Measurements from ENCODE around the gene SLC22A15.

Gene SLC22A15

DNA sequence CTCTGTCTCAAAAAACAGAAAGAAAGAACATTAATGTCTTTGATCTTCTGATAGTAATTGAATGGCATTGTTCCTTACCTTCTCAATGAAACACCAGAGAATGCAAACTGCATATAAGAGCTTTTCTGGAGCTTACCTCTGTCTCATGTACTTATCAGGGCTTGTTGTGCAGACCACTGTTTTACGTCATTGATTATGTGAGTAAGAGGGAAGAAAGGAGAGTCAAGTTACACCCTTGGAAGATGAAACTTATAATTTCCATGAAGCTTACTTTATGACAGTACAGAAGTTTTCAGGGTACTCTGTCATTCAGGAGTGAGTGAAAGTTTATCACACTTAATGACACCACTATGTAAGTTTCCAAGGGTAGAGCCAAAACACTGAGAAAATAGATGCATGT, 85.9 kb downstream of the SLC22A15 start:
- no peak for TF ChIP-seq TAF1 (IDR thresholded peaks at IDR 0.05; ENCODE audit: borderline replicate concordance, low read depth, low read length)
- no peak for TF ChIP-seq POLR2AphosphoS5 (IDR thresholded peaks at IDR 0.05; ENCODE audit: low read depth, low read length)
- TF ChIP-seq POLR2A (IDR thresholded peaks at IDR 0.05; ENCODE audit: low read depth, low read length), result no peak
- FAIRE-seq (no peak), DNase-seq (ENCODE audit: insufficient read length) (no peak)

GRCh38 chr1:116064616-116065015, 88.3 kb downstream of the SLC22A15 start:
- DNase-seq (ENCODE audit: insufficient read length), result no peak

GRCh38 chr1:116066868-116067565, 90.7 kb downstream of the SLC22A15 start:
- TF ChIP-seq POLR2A (IDR thresholded peaks at IDR 0.05; ENCODE audit: low read depth, low read length) (no peak), POLR2AphosphoS5 (IDR thresholded peaks at IDR 0.05; ENCODE audit: low read depth, low read length) (no peak), TAF1 (IDR thresholded peaks at IDR 0.05; ENCODE audit: borderline replicate concordance, low read depth, low read length) (no peak)
- DNase-seq (ENCODE audit: insufficient read length) (no peak), FAIRE-seq (no peak)

More at GRCh38 chr1:116064616-116065015, 88.3 kb downstream of the SLC22A15 start:
- no peak for FAIRE-seq
- no peak for TF ChIP-seq POLR2A (IDR thresholded peaks at IDR 0.05; ENCODE audit: low read depth, low read length)
- TF ChIP-seq POLR2AphosphoS5 (IDR thresholded peaks at IDR 0.05; ENCODE audit: low read depth, low read length), result no peak
- no peak for TF ChIP-seq TAF1 (IDR thresholded peaks at IDR 0.05; ENCODE audit: borderline replicate concordance, low read depth, low read length)

GRCh38 chr1:116067566-116067890, 91.2 kb downstream of the SLC22A15 start:
- DNase-seq (ENCODE audit: insufficient read length) (no peak), FAIRE-seq (no peak)
- TF ChIP-seq TAF1 (IDR thresholded peaks at IDR 0.05; ENCODE audit: borderline replicate concordance, low read depth, low read length) (no peak), POLR2AphosphoS5 (IDR thresholded peaks at IDR 0.05; ENCODE audit: low read depth, low read length) (no peak), POLR2A (IDR thresholded peaks at IDR 0.05; ENCODE audit: low read depth, low read length) (no peak)

- FAIRE-seq (no peak), DNase-seq (ENCODE audit: insufficient read length) (no peak)
- no peak for TF ChIP-seq POLR2A (IDR thresholded peaks at IDR 0.05; ENCODE audit: low read depth, low read length)
- TF ChIP-seq POLR2AphosphoS5 (IDR thresholded peaks at IDR 0.05; ENCODE audit: low read depth, low read length), result no peak
- no peak for TF ChIP-seq TAF1 (IDR thresholded peaks at IDR 0.05; ENCODE audit: borderline replicate concordance, low read depth, low read length)
Observed at GRCh38 chr1:116075575-116075974, 99.3 kb downstream of the SLC22A15 start.

GRCh38 chr1:116075990-116076389, 99.7 kb downstream of the SLC22A15 start:
- no peak for TF ChIP-seq POLR2AphosphoS5 (IDR thresholded peaks at IDR 0.05; ENCODE audit: low read depth, low read length)
- TF ChIP-seq TAF1 (IDR thresholded peaks at IDR 0.05; ENCODE audit: borderline replicate concordance, low read depth, low read length), result no peak
- TF ChIP-seq POLR2A (IDR thresholded peaks at IDR 0.05; ENCODE audit: low read depth, low read length), result no peak
- DNase-seq (ENCODE audit: insufficient read length) (no peak), FAIRE-seq (no peak)

DNA sequence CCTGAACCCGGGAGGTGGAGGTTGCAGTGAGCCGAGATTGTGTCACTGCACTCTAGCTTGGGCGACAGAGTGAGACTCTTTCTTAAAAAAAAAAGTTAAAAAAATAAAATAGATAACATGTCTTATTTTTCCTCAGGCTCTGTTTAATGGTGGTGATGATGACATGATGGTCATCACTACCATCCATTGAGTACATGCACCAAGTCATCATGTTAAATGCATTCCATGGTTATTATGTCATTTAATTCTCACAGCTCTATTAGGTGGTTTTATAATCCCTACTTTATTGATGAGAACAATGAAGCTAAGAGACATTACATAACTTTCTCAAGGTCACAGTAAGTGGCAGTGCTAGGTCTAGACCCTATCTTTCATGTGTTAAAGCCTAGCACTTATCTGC, 100.5 kb downstream of the SLC22A15 start:
- FAIRE-seq (no peak), DNase-seq (ENCODE audit: insufficient read length) (no peak)
- no peak for TF ChIP-seq POLR2AphosphoS5 (IDR thresholded peaks at IDR 0.05; ENCODE audit: low read depth, low read length)
- TF ChIP-seq POLR2A (IDR thresholded peaks at IDR 0.05; ENCODE audit: low read depth, low read length), result no peak
- no peak for TF ChIP-seq TAF1 (IDR thresholded peaks at IDR 0.05; ENCODE audit: borderline replicate concordance, low read depth, low read length)

DNA sequence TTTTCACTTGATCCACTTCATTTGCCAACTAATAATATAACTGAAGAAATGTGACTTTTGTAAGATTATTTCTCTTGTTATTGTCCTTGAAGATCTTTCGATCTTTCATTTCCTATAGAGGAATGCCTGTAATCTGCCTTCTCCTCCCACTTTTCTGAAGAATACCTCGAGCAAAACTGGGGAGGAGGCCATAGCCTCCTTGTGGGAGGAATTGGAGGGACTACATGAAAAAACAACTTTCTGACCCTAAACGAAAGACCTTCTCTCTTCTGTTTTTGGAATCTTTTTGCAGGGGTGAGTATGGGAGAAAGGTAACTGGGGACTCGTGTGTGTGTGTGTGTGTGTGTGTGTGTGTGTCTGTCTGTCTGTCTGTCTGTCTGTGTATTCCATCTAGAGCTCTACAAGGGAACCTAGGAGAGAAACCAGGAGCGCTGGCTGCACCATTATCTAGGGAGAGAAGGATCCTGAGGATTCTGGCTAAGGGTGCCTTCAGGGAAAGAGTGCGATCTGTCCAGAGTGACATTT, 102.4 kb downstream of the SLC22A15 start:
- FAIRE-seq (no peak), DNase-seq (ENCODE audit: insufficient read length) (no peak)
- TF ChIP-seq TAF1 (IDR thresholded peaks at IDR 0.05; ENCODE audit: borderline replicate concordance, low read depth, low read length) (no peak), POLR2A (IDR thresholded peaks at IDR 0.05; ENCODE audit: low read depth, low read length) (no peak), POLR2AphosphoS5 (IDR thresholded peaks at IDR 0.05; ENCODE audit: low read depth, low read length) (no peak)

- DNase-seq (ENCODE audit: insufficient read length), result no peak
- FAIRE-seq, result no peak
Observed at GRCh38 chr1:116087628-116088027, 111.3 kb downstream of the SLC22A15 start.

GRCh38 chr1:116089870-116090269, 113.6 kb downstream of the SLC22A15 start:
- FAIRE-seq (no peak), DNase-seq (ENCODE audit: insufficient read length) (no peak)
- TF ChIP-seq TAF1 (IDR thresholded peaks at IDR 0.05; ENCODE audit: borderline replicate concordance, low read depth, low read length), result no peak
- no peak for TF ChIP-seq POLR2AphosphoS5 (IDR thresholded peaks at IDR 0.05; ENCODE audit: low read depth, low read length)
- TF ChIP-seq POLR2A (IDR thresholded peaks at IDR 0.05; ENCODE audit: low read depth, low read length), result no peak

More at GRCh38 chr1:116087628-116088027, 111.3 kb downstream of the SLC22A15 start:
- no peak for TF ChIP-seq TAF1 (IDR thresholded peaks at IDR 0.05; ENCODE audit: borderline replicate concordance, low read depth, low read length)
- no peak for TF ChIP-seq POLR2AphosphoS5 (IDR thresholded peaks at IDR 0.05; ENCODE audit: low read depth, low read length)
- no peak for TF ChIP-seq POLR2A (IDR thresholded peaks at IDR 0.05; ENCODE audit: low read depth, low read length)

DNA sequence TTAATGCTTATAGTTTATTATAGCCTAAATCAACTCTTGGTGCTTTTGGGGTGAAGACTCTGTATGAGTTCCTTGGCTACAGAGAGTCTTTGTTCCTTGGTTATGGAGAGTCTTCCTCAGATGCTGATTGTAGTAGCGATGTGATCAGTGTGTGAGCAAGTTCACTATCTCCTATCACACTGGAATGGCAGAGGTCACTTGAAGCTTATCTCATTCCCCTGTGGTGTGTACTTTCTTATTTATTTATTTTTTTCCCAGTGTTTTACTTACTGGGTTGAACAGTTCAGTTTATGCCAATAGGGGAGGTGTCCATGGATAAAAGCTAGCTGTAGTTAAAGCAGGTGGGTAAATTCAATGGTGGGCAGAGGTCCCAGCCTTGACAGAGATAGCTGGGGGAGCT, 114.8 kb downstream of the SLC22A15 start:
- TF ChIP-seq POLR2AphosphoS5 (IDR thresholded peaks at IDR 0.05; ENCODE audit: low read depth, low read length) (no peak), TAF1 (IDR thresholded peaks at IDR 0.05; ENCODE audit: borderline replicate concordance, low read depth, low read length) (no peak), POLR2A (IDR thresholded peaks at IDR 0.05; ENCODE audit: low read depth, low read length) (no peak)
- DNase-seq (ENCODE audit: insufficient read length), result no peak
- FAIRE-seq, result no peak

Measured in GM12892 (cell line).